ENCODE data around the gene ODC1. TPM values are rescaled to one million over a fixed set of nuclear protein-coding genes. Genes with fewer than 3 reads are reported as not detected.

ODC1 gene
- total RNA-seq, 1 experiment from 2014 or later = 372 TPM

DNA sequence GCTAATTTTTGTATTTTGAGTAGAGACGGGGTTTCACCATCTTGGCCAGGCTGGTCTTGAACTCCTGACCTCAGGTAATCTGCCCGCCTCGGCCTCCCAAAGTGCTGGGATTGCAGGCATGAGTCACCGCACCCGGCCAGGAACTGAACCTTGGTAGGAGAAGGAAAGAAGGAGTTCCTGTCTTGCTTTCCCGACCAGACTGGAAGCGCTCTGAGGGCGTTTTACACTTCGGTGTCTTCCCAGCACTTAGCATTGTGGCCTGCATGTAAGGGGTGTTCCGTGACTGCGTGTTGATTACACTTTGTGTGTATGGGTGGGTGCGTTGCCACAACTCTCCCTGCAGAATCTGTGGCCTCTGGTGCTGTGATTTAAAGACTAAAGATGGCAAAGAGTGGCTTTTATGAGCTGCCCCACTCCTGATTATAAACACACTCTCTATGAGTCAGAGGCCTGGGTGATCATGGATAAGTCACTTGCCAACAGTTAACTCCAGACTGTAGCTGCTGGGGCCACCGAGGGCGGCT lies 46.0 kb downstream of the ODC1 start:
- peak; percentile 78 for DNase-seq (ENCODE audit: low spot score)

DNA sequence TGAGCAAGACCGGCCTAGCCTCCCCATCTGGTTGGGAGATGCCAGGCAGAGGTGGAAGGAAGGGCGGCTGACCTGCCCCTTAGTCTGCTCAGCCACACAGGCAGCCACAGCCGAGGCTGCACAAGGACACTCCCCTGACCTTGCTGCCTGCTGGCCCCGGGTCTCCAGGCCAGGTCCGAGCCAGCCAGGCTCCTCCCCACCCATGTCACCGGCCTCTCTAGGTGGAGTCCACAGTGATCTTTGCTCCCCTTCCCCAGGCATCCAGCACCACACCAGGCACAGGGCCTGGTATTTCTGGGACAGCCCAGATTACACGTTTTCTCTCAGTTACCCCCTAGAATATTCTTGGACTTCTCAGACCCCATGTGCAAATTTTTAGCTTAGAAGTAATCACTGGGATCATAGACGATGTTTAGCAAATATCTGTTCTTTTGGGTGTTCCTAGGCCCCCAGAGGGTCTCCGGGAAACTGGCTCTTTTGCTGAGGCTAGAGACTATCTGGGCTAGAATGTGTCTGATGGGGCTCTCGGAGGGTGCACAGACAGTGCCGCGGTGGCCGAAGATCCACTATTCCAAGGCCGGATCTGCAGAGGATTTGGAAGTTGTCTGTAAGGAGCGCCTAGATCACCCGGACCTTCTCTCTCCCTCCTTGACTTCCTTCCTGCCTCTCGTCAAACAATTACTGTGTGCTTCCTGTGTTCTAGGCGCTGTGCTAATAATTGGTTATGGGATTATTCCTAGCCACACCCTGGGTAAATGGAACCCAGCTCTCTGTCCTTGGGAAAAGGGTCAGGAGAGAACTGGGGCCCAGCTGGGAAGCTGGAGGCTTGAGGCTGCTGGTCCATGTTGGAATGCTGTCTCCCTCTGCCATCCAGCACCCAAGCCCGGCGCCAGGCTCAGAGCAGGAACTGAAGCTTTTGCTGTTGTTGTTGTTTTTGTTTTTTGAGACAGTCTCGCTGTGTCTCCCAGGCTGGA lies 46.9 kb downstream of the ODC1 start:
- no peak for DNase-seq (ENCODE audit: low spot score)

DNA sequence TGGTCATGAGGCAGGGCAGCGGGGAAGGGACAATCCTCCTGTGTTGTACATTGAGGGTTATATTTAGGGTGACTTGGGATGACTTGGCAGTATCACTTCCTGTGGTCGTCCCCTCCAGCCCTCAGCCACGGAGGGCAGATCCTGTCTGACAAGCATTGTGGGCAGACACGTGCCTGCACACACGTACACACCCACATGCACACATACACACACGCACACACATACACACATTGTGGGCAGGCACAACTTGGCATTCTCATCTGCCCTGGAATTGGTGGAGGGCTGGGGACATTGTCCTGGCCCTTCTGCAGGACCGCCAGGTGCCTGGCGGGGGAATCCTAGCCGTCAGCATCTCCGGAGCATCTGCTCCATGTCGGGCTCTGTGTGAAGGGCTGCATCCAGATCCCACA lies 47.6 kb downstream of the ODC1 start:
- DNase-seq (ENCODE audit: low spot score) = no peak

DNA sequence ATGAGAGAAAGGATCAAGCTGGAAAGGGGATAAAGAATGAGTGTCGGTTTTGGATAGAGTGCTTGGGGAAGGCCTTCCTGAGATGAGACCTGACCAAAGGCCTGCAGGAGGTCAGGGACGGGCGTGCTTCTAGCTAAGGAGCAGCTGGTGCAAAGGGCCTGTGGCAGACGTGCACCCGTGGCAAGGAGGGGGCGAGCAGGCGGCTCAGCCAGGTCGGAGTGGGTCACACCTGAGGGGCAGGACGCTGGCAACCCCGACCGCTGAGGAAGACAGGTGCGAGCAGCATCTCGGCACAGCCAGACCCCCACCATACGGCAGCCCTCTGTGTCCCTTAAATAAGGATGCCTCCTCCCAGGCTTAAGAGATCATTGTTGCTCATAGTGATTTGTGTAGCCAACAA lies 48.1 kb downstream of the ODC1 start:
- DNase-seq (ENCODE audit: low spot score) = no peak

DNA sequence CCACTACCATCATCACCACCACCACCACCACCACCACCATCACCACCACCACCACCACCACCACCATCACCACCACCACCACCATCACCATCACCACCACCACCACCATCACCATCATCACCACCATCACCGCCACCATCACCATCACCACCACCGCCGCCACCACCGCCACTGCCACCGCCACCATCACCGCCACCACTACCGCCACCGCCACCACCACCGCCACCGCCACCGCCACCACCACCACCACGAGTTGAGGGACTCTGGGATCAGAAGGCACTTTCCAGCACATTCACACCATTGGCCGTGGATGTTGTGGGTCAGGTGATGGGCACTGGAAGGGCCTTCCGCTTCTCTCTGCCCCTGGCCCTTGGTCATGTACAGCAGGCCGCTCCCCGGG lies 48.8 kb downstream of the ODC1 start:
- DNase-seq (ENCODE audit: low spot score) = no peak

DNA sequence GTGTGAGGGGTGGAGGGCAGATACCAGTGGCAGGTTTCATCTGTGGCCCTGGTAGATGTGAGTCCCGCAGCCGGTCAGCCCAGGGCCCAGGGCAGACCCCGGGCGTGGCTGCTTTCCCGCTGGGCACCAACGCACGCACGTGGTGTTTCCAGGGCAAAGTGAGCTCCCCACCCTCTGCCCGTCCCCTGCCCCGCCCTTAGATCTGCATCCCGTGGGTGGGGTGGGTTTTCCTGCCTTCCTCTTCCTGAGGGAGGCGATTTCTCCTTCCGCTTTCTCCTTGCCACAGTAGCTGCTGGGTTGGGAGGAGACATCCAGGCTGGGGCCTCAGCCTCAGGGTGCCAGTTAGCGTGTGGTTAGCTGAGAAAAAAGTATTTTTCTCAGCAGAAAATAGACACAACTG lies 49.6 kb downstream of the ODC1 start:
- DNase-seq (ENCODE audit: low spot score) = no peak

DNA sequence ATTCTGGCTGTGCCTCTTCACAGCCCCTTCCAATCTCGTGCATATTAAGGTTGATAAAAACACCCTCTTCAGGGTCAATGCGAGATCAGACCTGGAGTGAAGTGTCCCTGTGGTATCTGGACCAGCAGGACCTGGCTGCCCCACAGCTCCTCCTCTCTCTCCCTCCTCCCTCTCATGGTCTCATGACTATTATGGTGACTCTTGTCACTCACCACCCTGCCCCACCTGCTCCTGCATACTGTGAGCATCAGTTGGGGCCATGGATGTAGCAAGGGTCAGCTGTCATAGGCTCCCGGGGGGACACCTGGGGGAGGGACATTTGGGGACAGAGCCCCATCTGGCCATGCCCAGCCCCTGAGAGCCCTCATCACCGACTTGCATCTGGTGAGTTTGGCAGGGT lies 50.2 kb downstream of the ODC1 start:
- DNase-seq (ENCODE audit: low spot score) = no peak

- DNase-seq (ENCODE audit: low spot score) = no peak
Measured at GRCh38 chr2:10397297-10397875, 50.7 kb downstream of the ODC1 start.

DNA sequence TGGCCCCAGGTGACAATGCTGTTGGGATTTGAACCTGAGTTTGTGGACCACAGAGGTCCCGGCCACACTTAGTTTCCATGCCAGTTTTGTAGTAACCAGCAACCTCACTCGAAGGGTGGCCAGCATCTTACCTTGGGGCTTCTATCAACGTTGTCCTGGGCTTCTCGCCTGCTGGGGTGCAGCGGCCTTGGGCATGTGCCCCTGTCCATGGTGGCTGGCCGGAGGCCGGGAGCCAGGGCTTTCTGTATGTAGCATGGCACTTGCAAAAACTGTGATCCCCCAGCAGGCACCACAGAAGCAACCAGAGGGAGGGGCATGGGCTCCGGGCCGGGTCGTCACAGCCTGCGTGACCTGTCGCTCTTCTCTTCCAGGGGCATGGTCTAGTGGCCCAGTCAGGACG lies 51.7 kb downstream of the ODC1 start:
- DNase-seq (ENCODE audit: low spot score) = no peak

DNA sequence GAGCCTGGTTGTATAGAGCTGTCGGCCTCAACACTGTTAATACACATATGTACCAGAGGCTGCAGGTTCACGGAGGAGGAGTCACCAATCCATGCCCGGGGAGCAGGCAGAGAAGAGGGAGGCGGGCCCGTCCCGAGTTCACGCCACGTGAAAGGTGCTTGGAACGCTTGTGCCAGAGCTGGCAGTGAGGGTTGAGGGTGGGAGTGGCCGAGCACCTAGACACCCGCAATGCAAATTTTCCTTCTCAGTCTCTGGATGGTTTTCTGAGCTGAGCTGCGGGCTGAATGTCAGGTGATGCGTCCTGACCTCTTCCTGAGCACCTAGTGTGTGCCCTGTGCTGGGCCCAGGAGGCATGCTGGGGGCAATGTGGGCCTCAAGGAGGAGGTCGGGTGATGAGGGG lies 52.2 kb downstream of the ODC1 start:
- no peak for DNase-seq (ENCODE audit: low spot score)

GRCh38 chr2:10393640-10393982 lies 54.5 kb downstream of the ODC1 start:
- no peak for DNase-seq (ENCODE audit: low spot score)

DNA sequence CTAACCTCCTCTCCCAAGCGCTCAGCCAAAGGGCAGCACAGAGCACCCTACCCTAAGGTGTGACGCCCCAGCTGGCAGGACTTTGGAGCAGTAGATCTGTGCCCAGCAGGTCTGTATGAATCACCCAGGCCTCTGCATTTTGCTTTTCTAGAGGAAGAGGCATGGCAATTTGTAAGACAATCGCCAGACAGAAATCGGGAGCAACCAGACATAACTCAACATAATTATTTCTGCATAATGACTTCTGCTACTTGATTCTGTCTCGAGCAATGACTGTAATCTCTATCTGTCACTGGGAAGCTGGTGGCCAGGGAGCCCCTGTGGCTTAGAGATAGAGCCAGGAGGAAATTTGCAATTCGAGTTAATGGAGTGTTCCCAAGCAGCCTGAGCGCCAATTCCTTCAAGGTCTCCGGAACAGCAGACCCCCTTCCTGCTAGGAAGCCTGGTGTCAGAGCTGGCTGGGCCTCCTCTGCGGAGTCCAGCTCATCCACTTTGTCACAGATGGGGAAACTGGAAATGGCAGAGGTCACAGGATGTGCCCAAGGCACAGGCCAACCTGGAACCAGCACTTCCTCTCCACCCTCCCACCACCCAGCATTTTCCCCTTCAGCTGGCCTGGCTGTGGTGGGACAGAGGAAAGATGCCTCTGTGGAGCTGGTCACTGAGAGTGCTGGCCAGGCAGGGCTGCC lies 55.0 kb downstream of the ODC1 start:
- DNase-seq (ENCODE audit: low spot score) = peak; percentile 55

DNA sequence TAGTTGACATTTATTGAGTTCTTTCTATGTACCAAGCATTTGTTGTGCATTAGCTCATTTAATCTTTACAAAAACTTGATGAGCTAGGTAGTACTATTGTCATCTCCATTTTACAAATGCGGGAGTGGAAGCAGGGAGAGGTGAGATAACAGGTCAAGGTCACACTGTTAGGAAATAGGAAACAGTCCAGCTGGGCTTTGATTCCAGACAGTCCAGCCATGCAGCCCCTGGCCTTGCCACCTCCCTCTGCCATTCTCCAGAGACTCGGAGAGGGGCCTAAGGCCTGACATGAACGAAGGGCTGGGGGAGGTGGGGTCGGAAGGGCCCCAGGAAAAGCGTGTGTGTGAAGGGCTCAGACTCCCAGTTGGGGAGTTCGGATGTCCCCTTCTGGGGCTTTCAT lies 55.6 kb downstream of the ODC1 start:
- no peak for DNase-seq (ENCODE audit: low spot score)

- DNase-seq (ENCODE audit: low spot score) = no peak
Measured at GRCh38 chr2:10392100-10392499, 56.0 kb downstream of the ODC1 start.

- DNase-seq (ENCODE audit: low spot score) = peak; percentile 56
Measured at GRCh38 chr2:10390369-10390801, 57.7 kb downstream of the ODC1 start.

Other genes starting within 250 kb of the ODC1 start
- gene HPCAL1, start 145.4 kb downstream of the ODC1 start, total RNA-seq (2014; rRNA removed; shearing (Covaris generic)) = 101 and 102 TPM in 2 replicates
- 56.4 and 57.2 TPM in 2 replicates for gene NOL10, start 241.6 kb upstream of the ODC1 start, total RNA-seq (2014; rRNA removed; shearing (Covaris generic))

Data from A172 (cell line).